HCT116 (cell line): Measurements from ENCODE around the gene FHOD3. TPM values are rescaled to one million over a fixed set of nuclear protein-coding genes. Genes with fewer than 3 reads are reported as not detected.

Source experiments
- ATAC-seq: fragments of 200-7000 bp; cut with Tn5 transposase; 2 replicates; pipeline ENCODE4 v1.9.1; 2020; ENCODE audit warnings: mild to moderate bottlenecking, moderate library complexity
- BruUV-seq: library from RNA; stranded (reverse); fragments of 400-500 nt; replicated peaks from 2 replicates; lab custom pipeline; 2021; lab: Mats Ljungman, UMichigan
- CTCF ChIA-PET: fragments of 300-600 bp; sonication (Branson Sonifier 250); formaldehyde crosslinking; loops from one replicate; lab custom pipeline; 2021; ENCODE audit warnings: antibody characterized with exemption; lab: Charles Lee
- POLR2A ChIA-PET: fragments of 300-600, 350-600 bp; sonication (Branson Sonifier 250); formaldehyde crosslinking; loops from one replicate; lab custom pipeline; 2021; ENCODE audit warnings: antibody characterized with exemption; lab: Charles Lee
- RAD21 ChIA-PET, 2 experiments: fragments of 300-600 bp; sonication (Branson Sonifier 250); formaldehyde crosslinking; loops; one replicate each; lab custom pipeline; 2023; ENCODE audit warnings: low total read pairs in 2 of 2; ENCODE audit not compliant: uncharacterized antibody in 2 of 2, unreplicated experiment in 2 of 2, low non-redundant PET in 1 of 2; lab: Charles Lee
- DNase-seq: peaks from one replicate; pipeline ENCODE4 v3.0.0-alpha.2; 2010; ENCODE audit warnings: low read depth, low spot score
- H2AFZ ChIP-seq: fragments of 200-600 bp; shearing (Covaris generic), sonication (generic); 2 replicates; pipeline ENCODE4 v1.6.1; 2017; ENCODE audit warnings: low read depth, mixed run types, mixed read lengths, antibody characterized with exemption, low read length; ENCODE audit not compliant: poor library complexity, severe bottlenecking
- H3K27ac ChIP-seq: 2 replicates; pipeline ENCODE4 v1.5.1; 2012; ENCODE audit warnings: low read depth, low read length
- H3K27me3 ChIP-seq: fragments of 200-600 bp; sonication (generic); 2 replicates; pipeline ENCODE4 v1.6.1; 2016; ENCODE audit warnings: mixed run types, low read length, mixed read lengths; ENCODE audit not compliant: insufficient read depth
- H3K36me3 ChIP-seq, 2 experiments: fragments of 200-500 bp in 1 of 2; fragments of 200-600 bp in 1 of 2; sonication (Bioruptor generic) in 1 of 2; sonication (generic) in 1 of 2; 2 replicates each; pipeline versions ENCODE4 v1.5.1 to v1.6.1; 2014 to 2016; ENCODE audit warnings: low read length in 2 of 2, inconsistent platforms in 1 of 2, mixed read lengths in 1 of 2, mixed run types in 1 of 2; ENCODE audit not compliant: insufficient read depth in 2 of 2, control insufficient read depth in 1 of 2
- H3K4me1 ChIP-seq, 2 experiments: fragments of 200-600 bp in 1 of 2; sonication (generic) in 1 of 2; 2 replicates each; pipeline versions ENCODE4 v1.5.1 to v1.6.1; 2012 to 2017; ENCODE audit warnings: low read length in 2 of 2, inconsistent platforms in 1 of 2, mild to moderate bottlenecking in 1 of 2, mixed read lengths in 1 of 2, mixed run types in 1 of 2, moderate library complexity in 1 of 2; ENCODE audit not compliant: insufficient read depth in 2 of 2, control insufficient read depth in 1 of 2
- H3K4me2 ChIP-seq: fragments of 200-600 bp; sonication (generic); 2 replicates; pipeline ENCODE4 v1.6.1; 2017; ENCODE audit warnings: mixed run types, low read length, mixed read lengths
- H3K4me3 ChIP-seq, 2 experiments: fragments of 200-600 bp in 1 of 2; sonication (generic) in 1 of 2; replicated peaks in 1 of 2; 2 replicates each; pipeline ENCODE4 v1.5.1; 2011 to 2016; ENCODE audit warnings: low read length in 2 of 2, control low read depth in 1 of 2, low read depth in 1 of 2, mild to moderate bottlenecking in 1 of 2, mixed read lengths in 1 of 2, mixed run types in 1 of 2
- H3K79me2 ChIP-seq: fragments of 200-600 bp; sonication (generic); 2 replicates; pipeline ENCODE4 v1.6.1; 2017; ENCODE audit warnings: mild to moderate bottlenecking, mixed run types, low read length, moderate library complexity, mixed read lengths; ENCODE audit not compliant: insufficient read depth
- H3K9ac ChIP-seq: fragments of 200-600 bp; sonication (generic); 2 replicates; pipeline ENCODE4 v1.6.1; 2016; ENCODE audit warnings: low read length, mixed read lengths
- H3K9me2 ChIP-seq: fragments of 200-600 bp; sonication (generic), shearing (Covaris generic); 2 replicates; pipeline ENCODE4 v1.6.1; 2017; ENCODE audit warnings: mixed run types, mild to moderate bottlenecking, moderate library complexity; ENCODE audit not compliant: insufficient read depth
- H3K9me3 ChIP-seq, 2 experiments: fragments of 200-500 bp in 1 of 2; fragments of 200-600 bp in 1 of 2; sonication (Bioruptor generic) in 1 of 2; sonication (generic) in 1 of 2; 2 replicates each; pipeline ENCODE4 v1.6.1; 2014 to 2017; ENCODE audit warnings: low read length in 2 of 2, mixed read lengths in 2 of 2, inconsistent platforms in 1 of 2, low read depth in 1 of 2, mild to moderate bottlenecking in 1 of 2, mixed run types in 1 of 2, moderate library complexity in 1 of 2; ENCODE audit not compliant: control insufficient read depth in 1 of 2, insufficient read depth in 1 of 2
- H4K20me1 ChIP-seq: fragments of 200-600 bp; sonication (generic), shearing (Covaris generic); 2 replicates; pipeline ENCODE4 v1.6.1; 2017; ENCODE audit warnings: mixed run types, mild to moderate bottlenecking, moderate library complexity; ENCODE audit not compliant: insufficient read depth
- ATF3 ChIP-seq: IDR thresholded peaks from 2 replicates; pipeline ENCODE4 v1.6.1; 2012
- CBX3 ChIP-seq: IDR thresholded peaks from 2 replicates; pipeline ENCODE4 v1.6.1; 2012; ENCODE audit warnings: low read depth
- EGR1 ChIP-seq: IDR thresholded peaks from 2 replicates; pipeline ENCODE4 v1.6.1; 2012; ENCODE audit warnings: low read depth
- EZH2 ChIP-seq: fragments of 200-600 bp; sonication (generic); IDR thresholded peaks from 2 replicates; pipeline ENCODE4 v1.6.1; 2017; ENCODE audit warnings: antibody characterized with exemption, mixed run types
- POLR2A ChIP-seq: IDR thresholded peaks from 2 replicates; pipeline ENCODE4 v1.7.0; 2011; ENCODE audit warnings: borderline replicate concordance; ENCODE audit not compliant: insufficient read depth, insufficient read length; ENCODE audit errors: extremely low read depth
- SIN3A ChIP-seq: IDR thresholded peaks from 2 replicates; pipeline ENCODE4 v1.6.1; 2012; ENCODE audit warnings: low read depth
- SP1 ChIP-seq: IDR thresholded peaks from 2 replicates; pipeline ENCODE4 v1.6.1; 2012; ENCODE audit warnings: low read depth
- TCF7L2 ChIP-seq: IDR thresholded peaks from 2 replicates; pipeline ENCODE4 v1.7.0; 2011; ENCODE audit warnings: borderline replicate concordance, inconsistent platforms; ENCODE audit not compliant: insufficient read depth, insufficient read length; ENCODE audit errors: extremely low read depth
- ZNF274 ChIP-seq: fragments of 200-500 bp; sonication (Bioruptor generic); IDR thresholded peaks from 2 replicates; pipeline ENCODE4 v1.6.1; 2014; ENCODE audit warnings: mild to moderate bottlenecking, low read depth, low read length, inconsistent platforms
- intact Hi-C: fragments of 100-400 bp; cut with micrococcal nuclease; formaldehyde crosslinking; loops from 2 replicates; pipeline ENCODE4 v1.10.0; 2022
- total RNA-seq: library from RNA; stranded (reverse); gene quantifications from one replicate; pipeline ENCODE4 v1.2.1, GENCODE V29; 2021; ENCODE audit not compliant: unreplicated experiment
- TF ChIP-seq, protein P1 (sequence below): IDR thresholded peaks from 2 replicates; pipeline ENCODE4 v1.6.1; 2011; ENCODE audit warnings: mild to moderate bottlenecking, low read length, moderate library complexity; ENCODE audit not compliant: insufficient replicate concordance; ENCODE audit errors: extremely low read depth
- TF ChIP-seq, protein P2 (sequence below), 3 experiments: fragments of 200-600 bp in 1 of 3; sonication (generic) in 1 of 3; IDR thresholded peaks in 2 of 3; conservative IDR thresholded peaks in 1 of 3; 2 replicates each; pipeline ENCODE4 v1.5.1; 2012 to 2017; ENCODE audit warnings: low read depth in 2 of 3, low read length in 2 of 3, antibody characterized with exemption in 1 of 3, borderline replicate concordance in 1 of 3, control low read depth in 1 of 3, mild to moderate bottlenecking in 1 of 3, mixed read lengths in 1 of 3, mixed run types in 1 of 3, moderate library complexity in 1 of 3; ENCODE audit not compliant: insufficient read depth in 1 of 3

Gene FHOD3
- total RNA-seq, 1 experiment from 2014 or later: 4.0 TPM

GRCh38 chr18:36262971-36263370 lies 34.5 kb upstream of the FHOD3 start:
- H3K9me2 ChIP-seq: no peaks in the 10 kb centered on the region
- H3K9ac ChIP-seq: no peak overlapping the region
- no peak overlapping the region for H3K4me3 ChIP-seq
- no peaks in the 10 kb centered on the region for H3K9me3 ChIP-seq
- intact Hi-C loops: no loop called here
- DNase-seq (no peak), ATAC-seq (no peak)
- ChIA-PET POLR2A (no interaction called here), CTCF (no interaction called here), RAD21 (no interaction called here)
- H3K27ac ChIP-seq: no peak overlapping the region
- H3K79me2 ChIP-seq: no peaks in the 10 kb centered on the region
- no peaks in the 10 kb centered on the region for H3K36me3 ChIP-seq
- H3K4me2 ChIP-seq: no peak overlapping the region
- no peaks in the 10 kb centered on the region for H3K27me3 ChIP-seq
- BruUV-seq: no TSS peak
- TF ChIP-seq TCF7L2 (no peak), POLR2A (no peak), EGR1 (no peak), EZH2 (no peak), ZNF274 (no peak), ATF3 (no peak), SP1 (no peak), CBX3 (no peak), SIN3A (no peak)
- TF ChIP-seq, protein P1, sequence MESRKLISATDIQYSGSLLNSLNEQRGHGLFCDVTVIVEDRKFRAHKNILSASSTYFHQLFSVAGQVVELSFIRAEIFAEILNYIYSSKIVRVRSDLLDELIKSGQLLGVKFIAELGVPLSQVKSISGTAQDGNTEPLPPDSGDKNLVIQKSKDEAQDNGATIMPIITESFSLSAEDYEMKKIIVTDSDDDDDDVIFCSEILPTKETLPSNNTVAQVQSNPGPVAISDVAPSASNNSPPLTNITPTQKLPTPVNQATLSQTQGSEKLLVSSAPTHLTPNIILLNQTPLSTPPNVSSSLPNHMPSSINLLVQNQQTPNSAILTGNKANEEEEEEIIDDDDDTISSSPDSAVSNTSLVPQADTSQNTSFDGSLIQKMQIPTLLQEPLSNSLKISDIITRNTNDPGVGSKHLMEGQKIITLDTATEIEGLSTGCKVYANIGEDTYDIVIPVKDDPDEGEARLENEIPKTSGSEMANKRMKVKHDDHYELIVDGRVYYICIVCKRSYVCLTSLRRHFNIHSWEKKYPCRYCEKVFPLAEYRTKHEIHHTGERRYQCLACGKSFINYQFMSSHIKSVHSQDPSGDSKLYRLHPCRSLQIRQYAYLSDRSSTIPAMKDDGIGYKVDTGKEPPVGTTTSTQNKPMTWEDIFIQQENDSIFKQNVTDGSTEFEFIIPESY: no peak
- TF ChIP-seq, protein P2, sequence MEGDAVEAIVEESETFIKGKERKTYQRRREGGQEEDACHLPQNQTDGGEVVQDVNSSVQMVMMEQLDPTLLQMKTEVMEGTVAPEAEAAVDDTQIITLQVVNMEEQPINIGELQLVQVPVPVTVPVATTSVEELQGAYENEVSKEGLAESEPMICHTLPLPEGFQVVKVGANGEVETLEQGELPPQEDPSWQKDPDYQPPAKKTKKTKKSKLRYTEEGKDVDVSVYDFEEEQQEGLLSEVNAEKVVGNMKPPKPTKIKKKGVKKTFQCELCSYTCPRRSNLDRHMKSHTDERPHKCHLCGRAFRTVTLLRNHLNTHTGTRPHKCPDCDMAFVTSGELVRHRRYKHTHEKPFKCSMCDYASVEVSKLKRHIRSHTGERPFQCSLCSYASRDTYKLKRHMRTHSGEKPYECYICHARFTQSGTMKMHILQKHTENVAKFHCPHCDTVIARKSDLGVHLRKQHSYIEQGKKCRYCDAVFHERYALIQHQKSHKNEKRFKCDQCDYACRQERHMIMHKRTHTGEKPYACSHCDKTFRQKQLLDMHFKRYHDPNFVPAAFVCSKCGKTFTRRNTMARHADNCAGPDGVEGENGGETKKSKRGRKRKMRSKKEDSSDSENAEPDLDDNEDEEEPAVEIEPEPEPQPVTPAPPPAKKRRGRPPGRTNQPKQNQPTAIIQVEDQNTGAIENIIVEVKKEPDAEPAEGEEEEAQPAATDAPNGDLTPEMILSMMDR (IDR thresholded peaks at IDR 0.05 in 2 of 3, conservative IDR thresholded peaks at IDR 0.05 in 1 of 3; ENCODE audit: borderline replicate concordance in 1 of 3, insufficient read depth in 1 of 3, low read depth in 2 of 3, low read length in 2 of 3): no peak
- no peak overlapping the region for H2AFZ ChIP-seq
- H4K20me1 ChIP-seq: no peaks in the 10 kb centered on the region
- no peaks in the 10 kb centered on the region for H3K4me1 ChIP-seq
